Epithelial cell of esophagus (primary cell): ENCODE measurements around the gene CHORDC1.
A peak's percentile ranks its signal among the peaks of the same experiment; 100 is the strongest.
"Not testable (repeated sequence)": the region's sequence is repeated elsewhere in the genome, so short reads cannot be mapped to it uniquely, and the experiment has no call there.

Experiments
- DNase-seq: peaks from one replicate; pipeline ENCODE4 v3.0.0; 2010; ENCODE audit warnings: low read depth
- H3K4me3 ChIP-seq: 2 replicates; pipeline ENCODE4 v1.5.1; 2011; ENCODE audit warnings: mild to moderate bottlenecking, low read length, control low read depth
- TF ChIP-seq, protein P1 (sequence below): IDR thresholded peaks from 2 replicates; pipeline ENCODE4 v1.5.1; 2011; ENCODE audit warnings: low read depth, mild to moderate bottlenecking, low read length, control low read depth, inconsistent platforms; ENCODE audit not compliant: insufficient read depth; ENCODE audit errors: missing control alignments

Gene CHORDC1

DNA sequence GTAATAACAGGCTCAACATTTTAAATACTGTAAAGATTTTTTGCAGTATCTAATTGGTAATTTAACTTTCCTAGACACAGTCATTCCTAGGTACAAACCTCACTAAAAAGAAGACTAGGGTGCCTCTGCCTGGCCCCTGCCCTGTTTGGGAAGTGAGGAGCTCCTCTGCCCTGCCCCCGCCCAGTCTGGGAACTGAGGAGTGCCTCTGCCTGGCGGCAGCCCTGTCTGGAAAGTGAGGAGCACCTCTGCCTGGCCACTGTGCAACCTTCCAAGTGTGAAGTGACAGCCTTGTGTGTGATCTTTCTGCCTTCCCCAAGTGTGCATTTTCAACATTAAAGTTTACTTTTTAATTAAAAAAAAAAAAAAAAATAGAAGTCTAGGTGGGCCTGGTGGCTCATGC, 4.2 kb downstream of the CHORDC1 start:
- no peak overlapping the region for H3K4me3 ChIP-seq
- DNase-seq = no peak
- TF ChIP-seq, protein P1, sequence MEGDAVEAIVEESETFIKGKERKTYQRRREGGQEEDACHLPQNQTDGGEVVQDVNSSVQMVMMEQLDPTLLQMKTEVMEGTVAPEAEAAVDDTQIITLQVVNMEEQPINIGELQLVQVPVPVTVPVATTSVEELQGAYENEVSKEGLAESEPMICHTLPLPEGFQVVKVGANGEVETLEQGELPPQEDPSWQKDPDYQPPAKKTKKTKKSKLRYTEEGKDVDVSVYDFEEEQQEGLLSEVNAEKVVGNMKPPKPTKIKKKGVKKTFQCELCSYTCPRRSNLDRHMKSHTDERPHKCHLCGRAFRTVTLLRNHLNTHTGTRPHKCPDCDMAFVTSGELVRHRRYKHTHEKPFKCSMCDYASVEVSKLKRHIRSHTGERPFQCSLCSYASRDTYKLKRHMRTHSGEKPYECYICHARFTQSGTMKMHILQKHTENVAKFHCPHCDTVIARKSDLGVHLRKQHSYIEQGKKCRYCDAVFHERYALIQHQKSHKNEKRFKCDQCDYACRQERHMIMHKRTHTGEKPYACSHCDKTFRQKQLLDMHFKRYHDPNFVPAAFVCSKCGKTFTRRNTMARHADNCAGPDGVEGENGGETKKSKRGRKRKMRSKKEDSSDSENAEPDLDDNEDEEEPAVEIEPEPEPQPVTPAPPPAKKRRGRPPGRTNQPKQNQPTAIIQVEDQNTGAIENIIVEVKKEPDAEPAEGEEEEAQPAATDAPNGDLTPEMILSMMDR = no peak

GRCh38 chr11:90216611-90217010, 6.2 kb downstream of the CHORDC1 start:
- TF ChIP-seq, protein P1 = no peak
- H3K4me3 ChIP-seq = no peak overlapping the region
- no peak for DNase-seq

DNA sequence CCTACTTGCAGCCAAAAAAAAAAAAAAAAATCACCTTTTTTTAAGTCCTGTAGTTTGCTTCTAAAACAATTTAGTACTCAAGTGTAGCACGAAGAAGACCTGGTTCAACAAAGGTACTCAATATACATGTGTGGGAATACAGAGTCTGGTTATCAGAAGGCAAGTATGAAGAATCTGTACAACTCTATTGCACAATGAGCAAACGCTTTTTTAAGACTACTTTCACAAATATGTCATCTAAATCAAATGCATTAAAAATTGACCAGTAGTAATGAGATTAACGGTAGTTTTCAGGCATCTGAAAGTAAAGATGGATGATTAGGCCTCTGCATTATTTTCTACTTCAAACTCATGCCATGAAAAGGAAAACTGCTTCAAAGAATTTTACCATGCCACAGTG, 9.5 kb downstream of the CHORDC1 start:
- no peak for DNase-seq
- TF ChIP-seq, protein P1 = no peak
- no peak overlapping the region for H3K4me3 ChIP-seq

- TF ChIP-seq, protein P1 = no peak
- no peak for DNase-seq
- H3K4me3 ChIP-seq = no peak overlapping the region
Measured at GRCh38 chr11:90208857-90209256, 14.0 kb downstream of the CHORDC1 start.

GRCh38 chr11:90207992-90208391, 14.9 kb downstream of the CHORDC1 start:
- H3K4me3 ChIP-seq = not testable (repeated sequence)

DNA sequence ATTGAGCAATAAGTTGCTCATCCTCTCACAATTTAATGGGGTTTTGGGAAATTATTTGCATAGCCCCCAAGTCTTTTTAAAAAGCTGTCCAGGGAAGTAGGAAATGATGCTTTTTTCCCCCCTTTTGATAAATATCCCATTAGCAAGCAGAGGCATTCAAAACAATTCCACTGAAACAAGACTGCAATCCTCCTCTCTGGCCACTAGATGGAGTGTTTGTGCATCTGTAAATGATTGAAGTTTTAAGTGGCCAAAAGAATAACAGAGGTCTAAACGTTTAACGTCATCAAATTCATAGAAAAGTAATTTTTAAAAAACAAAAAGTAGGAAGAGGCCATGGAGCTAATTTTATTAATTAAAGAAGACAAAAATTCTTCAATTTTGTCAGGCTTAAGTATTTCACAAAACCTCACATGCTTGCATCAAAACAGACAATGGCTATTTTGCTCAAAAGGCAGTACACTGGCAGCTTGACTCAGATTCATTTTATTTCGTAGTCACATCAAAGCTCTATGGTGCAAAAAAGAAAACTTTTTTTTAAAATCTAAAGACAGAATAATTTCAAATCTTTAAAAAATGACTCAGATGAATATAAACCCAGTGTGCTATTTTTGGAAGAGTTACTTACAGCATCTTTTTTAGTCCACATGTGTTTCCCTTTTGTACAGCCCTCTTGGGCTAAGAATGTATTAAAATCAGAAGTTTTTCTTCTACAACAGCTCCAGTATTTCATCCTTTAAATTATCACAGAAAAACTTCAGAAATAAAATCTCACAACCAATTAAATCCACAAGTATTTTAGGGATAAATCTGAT, 17.8 kb downstream of the CHORDC1 start:
- TF ChIP-seq, protein P1 = peak; percentile 86
- DNase-seq = peak; percentile 63

More at GRCh38 chr11:90207992-90208391, 14.9 kb downstream of the CHORDC1 start:
- not testable (repeated sequence) for DNase-seq

GRCh38 chr11:90204407-90204806, 18.4 kb downstream of the CHORDC1 start:
- DNase-seq = no peak
- TF ChIP-seq, protein P1 = no peak

More for the DNA sequence above, 17.8 kb downstream of the CHORDC1 start:
- no peak overlapping the region for H3K4me3 ChIP-seq

More at GRCh38 chr11:90204407-90204806, 18.4 kb downstream of the CHORDC1 start:
- H3K4me3 ChIP-seq = no peak overlapping the region
